SK-N-SH treated with all-trans-retinoic acid at 6 μM for 48 hours (cell line): ENCODE data around the gene MED26.

Experiments used
- ARNTL ChIP-seq: fragments of 450-650 bp; formaldehyde crosslinking; IDR thresholded peaks from 2 replicates; pipeline ENCODE4 v1.5.0; 2020; ENCODE audit warnings: low read depth, mild to moderate bottlenecking, moderate library complexity, borderline replicate concordance
- PPARA ChIP-seq: fragments of 250-450 bp; sonication (Bioruptor Pico); IDR thresholded peaks from 2 replicates; pipeline ENCODE4 v1.5.0; 2020; ENCODE audit warnings: mild to moderate bottlenecking, borderline replicate concordance
- SNAI2 ChIP-seq: fragments of 250-450 bp; sonication (Bioruptor Pico); IDR thresholded peaks from 2 replicates; pipeline ENCODE4 v1.5.0; 2020; ENCODE audit warnings: mild to moderate bottlenecking, moderate library complexity
- TCF4 ChIP-seq: fragments of 250-450 bp; sonication (Bioruptor Pico); IDR thresholded peaks from 2 replicates; pipeline ENCODE4 v1.8.0; 2021; ENCODE audit warnings: mild to moderate bottlenecking, moderate library complexity, borderline replicate concordance
- ZFP3 ChIP-seq: fragments of 250-450 bp; sonication (Bioruptor Pico); IDR thresholded peaks from 2 replicates; pipeline ENCODE4 v1.5.0; 2020; ENCODE audit warnings: mild to moderate bottlenecking, moderate library complexity
- ZFP30 ChIP-seq: fragments of 450-650 bp; formaldehyde crosslinking; IDR thresholded peaks from 2 replicates; pipeline ENCODE4 v1.5.0; 2022; ENCODE audit warnings: mild to moderate bottlenecking, moderate library complexity
- ZNF565 ChIP-seq: fragments of 450-650 bp; formaldehyde crosslinking; conservative IDR thresholded peaks from 2 replicates; pipeline ENCODE4 v1.5.0; 2020; ENCODE audit warnings: low read depth, mild to moderate bottlenecking, moderate library complexity
- TF ChIP-seq, protein P1 (sequence below): fragments of 250-450 bp; sonication (Bioruptor Pico); IDR thresholded peaks from 2 replicates; pipeline ENCODE4 v1.8.0; 2020; ENCODE audit warnings: mild to moderate bottlenecking, moderate library complexity, borderline replicate concordance

DNA sequence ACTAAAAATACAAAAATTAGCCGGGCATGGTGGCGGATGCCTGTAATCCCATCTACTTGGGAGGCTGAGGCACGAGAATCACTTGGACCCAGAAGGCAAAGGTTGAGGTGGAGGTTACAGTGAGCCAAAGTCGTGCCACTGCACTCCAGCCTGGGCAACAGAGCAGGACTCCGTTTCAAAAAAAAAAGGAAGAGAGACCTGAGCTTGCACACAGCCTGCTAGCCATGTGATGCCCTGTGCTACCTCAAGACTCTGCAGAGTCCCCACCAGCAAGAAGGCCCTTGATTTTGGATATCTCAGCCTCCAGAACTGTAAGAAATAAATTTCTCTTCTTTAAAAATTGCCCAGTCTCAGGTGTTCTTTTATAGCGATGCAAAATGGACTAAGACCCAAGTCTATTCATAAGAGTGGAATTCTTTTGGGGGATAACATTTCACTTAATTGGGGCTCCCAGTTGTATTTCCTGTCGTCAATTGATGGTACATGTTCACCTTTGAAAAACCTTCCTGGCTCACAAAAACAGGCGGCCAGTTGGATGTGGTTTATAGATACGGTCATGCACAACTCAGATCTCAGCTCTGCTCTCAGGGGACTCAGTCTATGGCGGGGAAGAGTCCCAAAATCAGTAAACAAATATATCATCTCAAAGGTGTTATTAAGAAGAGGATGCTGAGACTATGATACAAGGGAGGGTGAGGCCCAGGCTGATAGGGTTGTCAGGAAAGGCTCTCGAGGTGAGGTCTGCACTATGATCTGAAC lies 83.4 kb downstream of the MED26 start:
- TF ChIP-seq, protein P1, sequence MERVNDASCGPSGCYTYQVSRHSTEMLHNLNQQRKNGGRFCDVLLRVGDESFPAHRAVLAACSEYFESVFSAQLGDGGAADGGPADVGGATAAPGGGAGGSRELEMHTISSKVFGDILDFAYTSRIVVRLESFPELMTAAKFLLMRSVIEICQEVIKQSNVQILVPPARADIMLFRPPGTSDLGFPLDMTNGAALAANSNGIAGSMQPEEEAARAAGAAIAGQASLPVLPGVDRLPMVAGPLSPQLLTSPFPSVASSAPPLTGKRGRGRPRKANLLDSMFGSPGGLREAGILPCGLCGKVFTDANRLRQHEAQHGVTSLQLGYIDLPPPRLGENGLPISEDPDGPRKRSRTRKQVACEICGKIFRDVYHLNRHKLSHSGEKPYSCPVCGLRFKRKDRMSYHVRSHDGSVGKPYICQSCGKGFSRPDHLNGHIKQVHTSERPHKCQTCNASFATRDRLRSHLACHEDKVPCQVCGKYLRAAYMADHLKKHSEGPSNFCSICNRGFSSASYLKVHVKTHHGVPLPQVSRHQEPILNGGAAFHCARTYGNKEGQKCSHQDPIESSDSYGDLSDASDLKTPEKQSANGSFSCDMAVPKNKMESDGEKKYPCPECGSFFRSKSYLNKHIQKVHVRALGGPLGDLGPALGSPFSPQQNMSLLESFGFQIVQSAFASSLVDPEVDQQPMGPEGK (CRISPR knock-in tag) = no peak
- TF ChIP-seq SNAI2 (CRISPR knock-in tag) (no peak), ZFP3 (no peak), TCF4 (CRISPR knock-in tag) (no peak), ZFP30 (CRISPR knock-in tag) (no peak), ZNF565 (no peak), ARNTL (CRISPR knock-in tag) (no peak), PPARA (CRISPR knock-in tag) (no peak)
